IMR-90 (cell line): ENCODE measurements around the gene OR10AD1. TPM values are rescaled to one million over a fixed set of nuclear protein-coding genes. Genes with fewer than 3 reads are reported as not detected.

Experiments used
- ATAC-seq: fragments of 200-7000 bp; cut with Tn5 transposase; 2 replicates; pipeline ENCODE4 v1.9.1; 2020; ENCODE audit warnings: low read depth, mild to moderate bottlenecking, moderate library complexity
- BruUV-seq: library from RNA; stranded (reverse); fragments of 400-500 nt; replicated peaks from 2 replicates; lab custom pipeline; 2021; lab: Mats Ljungman, UMichigan
- CTCF ChIA-PET: fragments of 300-600 bp; formaldehyde crosslinking; extraction: SDS; loops from one replicate; lab custom pipeline; 2021; ENCODE audit warnings: antibody characterized with exemption; lab: Yijun Ruan, JAX
- POLR2A ChIA-PET: fragments of 300-600 bp; sonication (Branson Sonifier 250); formaldehyde crosslinking; loops from one replicate; lab custom pipeline; 2022; ENCODE audit warnings: antibody characterized with exemption; ENCODE audit not compliant: unreplicated experiment; lab: Charles Lee
- DNase-seq: peaks from one replicate; pipeline ENCODE4 v3.0.0; 2013
- H2AFZ ChIP-seq: replicated peaks from 2 replicates; pipeline ENCODE3; 2013; ENCODE audit warnings: low read length, mild to moderate bottlenecking; ENCODE audit not compliant: poor library complexity
- H2AK5ac ChIP-seq: 2 replicates; pipeline ENCODE4 v1.6.1; 2013; ENCODE audit warnings: low read depth, low read length, inconsistent platforms
- H2AK9ac ChIP-seq: replicated peaks from 2 replicates; pipeline ENCODE3; 2013; ENCODE audit warnings: mild to moderate bottlenecking, low read depth, low read length, moderate library complexity; ENCODE audit not compliant: poor library complexity
- H2BK120ac ChIP-seq: 2 replicates; pipeline ENCODE4 v1.6.1; 2013; ENCODE audit warnings: low read depth, low read length, inconsistent platforms
- H2BK15ac ChIP-seq: 3 replicates; pipeline ENCODE4 v1.6.1; 2013; ENCODE audit warnings: low read depth, low read length, inconsistent platforms
- H2BK20ac ChIP-seq: 2 replicates; pipeline ENCODE4 v1.6.1; 2013; ENCODE audit warnings: low read depth, mild to moderate bottlenecking, inconsistent platforms, low read length, moderate library complexity
- H2BK5ac ChIP-seq: 2 replicates; pipeline ENCODE4 v1.6.1; 2013; ENCODE audit warnings: mild to moderate bottlenecking, low read depth, low read length, inconsistent platforms; ENCODE audit not compliant: poor library complexity, severe bottlenecking
- H3K14ac ChIP-seq: replicated peaks from 2 replicates; pipeline ENCODE4 v1.6.1; 2013; ENCODE audit warnings: low read depth, low read length, inconsistent platforms
- H3K18ac ChIP-seq: 2 replicates; pipeline ENCODE4 v1.6.1; 2013; ENCODE audit warnings: low read depth, low read length, control low read depth
- H3K23ac ChIP-seq: 2 replicates; pipeline ENCODE4 v1.6.1; 2013; ENCODE audit warnings: low read depth, low read length, inconsistent platforms
- H3K27ac ChIP-seq: 2 replicates; pipeline ENCODE4 v1.5.1; 2013; ENCODE audit warnings: mild to moderate bottlenecking, control low read depth, low read length; ENCODE audit not compliant: insufficient read depth
- H3K27me3 ChIP-seq: 2 replicates; pipeline ENCODE4 v1.6.1; 2013; ENCODE audit warnings: low read length; ENCODE audit not compliant: control insufficient read depth, insufficient read depth
- H3K36me3 ChIP-seq: 2 replicates; pipeline ENCODE4 v1.6.1; 2013; ENCODE audit warnings: low read length, mixed read lengths; ENCODE audit not compliant: control insufficient read depth, insufficient read depth
- H3K4ac ChIP-seq: 2 replicates; pipeline ENCODE4 v1.6.1; 2013; ENCODE audit warnings: low read depth, low read length, inconsistent platforms
- H3K4me1 ChIP-seq: 2 replicates; pipeline ENCODE4 v1.6.1; 2013; ENCODE audit warnings: low read length, mixed read lengths; ENCODE audit not compliant: control insufficient read depth, insufficient read depth
- H3K4me2 ChIP-seq: 2 replicates; pipeline ENCODE4 v1.6.1; 2013; ENCODE audit warnings: low read depth, mild to moderate bottlenecking, control low read depth, low read length, moderate library complexity
- H3K4me3 ChIP-seq: 2 replicates; pipeline ENCODE4 v1.5.1; 2013; ENCODE audit warnings: low read depth, mild to moderate bottlenecking, control low read depth, low read length, moderate library complexity; ENCODE audit not compliant: insufficient read depth
- H3K56ac ChIP-seq: 2 replicates; pipeline ENCODE4 v1.6.1; 2013; ENCODE audit warnings: low read length, inconsistent platforms; ENCODE audit not compliant: insufficient read depth; ENCODE audit errors: extremely low read depth
- H3K79me1 ChIP-seq, 2 experiments: 2 replicates each; pipeline ENCODE4 v1.6.1; 2013; ENCODE audit warnings: low read length in 2 of 2, inconsistent platforms in 1 of 2, low read depth in 1 of 2
- H3K9ac ChIP-seq: 2 replicates; pipeline ENCODE4 v1.6.1; 2013; ENCODE audit warnings: low read depth, low read length, control low read depth
- H3K9me1 ChIP-seq: 2 replicates; pipeline ENCODE4 v1.6.1; 2013; ENCODE audit warnings: low read length, inconsistent platforms; ENCODE audit not compliant: insufficient read depth
- H3K9me3 ChIP-seq: 2 replicates; pipeline ENCODE4 v1.6.1; 2013; ENCODE audit warnings: low read length; ENCODE audit not compliant: control insufficient read depth, insufficient read depth
- H4K20me1 ChIP-seq: 2 replicates; pipeline ENCODE4 v1.6.1; 2013; ENCODE audit warnings: low read length, inconsistent platforms; ENCODE audit not compliant: insufficient read depth
- H4K5ac ChIP-seq: 2 replicates; pipeline ENCODE4 v1.6.1; 2013; ENCODE audit warnings: mild to moderate bottlenecking, low read depth, low read length, control low read depth
- H4K8ac ChIP-seq, 2 experiments: 2 replicates each; pipeline ENCODE4 v1.6.1; 2013; ENCODE audit warnings: low read depth in 2 of 2, low read length in 2 of 2, control low read depth in 1 of 2, inconsistent platforms in 1 of 2
- H4K91ac ChIP-seq: 2 replicates; pipeline ENCODE4 v1.6.1; 2013; ENCODE audit warnings: low read depth, low read length, inconsistent platforms; ENCODE audit not compliant: insufficient read depth
- BHLHE40 ChIP-seq: fragments of 150-350 bp; IDR thresholded peaks from 2 replicates; pipeline ENCODE4 v1.6.1; 2016; ENCODE audit warnings: mild to moderate bottlenecking, low read depth, low read length
- CEBPB ChIP-seq: IDR thresholded peaks from 2 replicates; pipeline ENCODE4 v1.6.1; 2012; ENCODE audit warnings: low read depth, low read length, improper control_type of control experiment
- CHD1 ChIP-seq: IDR thresholded peaks from 2 replicates; pipeline ENCODE4 v1.6.1; 2012; ENCODE audit warnings: low read depth, low read length, improper control_type of control experiment
- FOS ChIP-seq: fragments of 150-350 bp; IDR thresholded peaks from 2 replicates; pipeline ENCODE4 v1.6.1; 2016; ENCODE audit warnings: low read depth, low read length
- MAFK ChIP-seq: IDR thresholded peaks from 2 replicates; pipeline ENCODE4 v1.6.1; 2012; ENCODE audit warnings: low read depth, low read length, improper control_type of control experiment
- MAZ ChIP-seq: IDR thresholded peaks from 2 replicates; pipeline ENCODE4 v1.6.1; 2012; ENCODE audit warnings: low read depth, mild to moderate bottlenecking, low read length, improper control_type of control experiment, moderate library complexity, borderline replicate concordance
- MXI1 ChIP-seq: IDR thresholded peaks from 2 replicates; pipeline ENCODE4 v1.6.1; 2012; ENCODE audit warnings: low read depth, mild to moderate bottlenecking, low read length, moderate library complexity, borderline replicate concordance
- NFE2L2 ChIP-seq: fragments of 150-350 bp; IDR thresholded peaks from 2 replicates; pipeline ENCODE4 v1.6.1; 2016; ENCODE audit warnings: low read depth, mild to moderate bottlenecking, low read length
- POLR2A ChIP-seq: IDR thresholded peaks from 2 replicates; pipeline ENCODE4 v1.6.1; 2012; ENCODE audit warnings: mild to moderate bottlenecking, low read depth, low read length
- RAD21 ChIP-seq: IDR thresholded peaks from 2 replicates; pipeline ENCODE4 v1.6.1; 2012; ENCODE audit warnings: low read length, improper control_type of control experiment
- RCOR1 ChIP-seq: IDR thresholded peaks from 2 replicates; pipeline ENCODE4 v1.6.1; 2012; ENCODE audit warnings: mild to moderate bottlenecking, low read length, improper control_type of control experiment; ENCODE audit not compliant: insufficient replicate concordance
- RFX5 ChIP-seq: IDR thresholded peaks from 2 replicates; pipeline ENCODE4 v1.8.0; 2012; ENCODE audit warnings: low read depth, mild to moderate bottlenecking, low read length, moderate library complexity
- SMC3 ChIP-seq: fragments of 150-350 bp; IDR thresholded peaks from 2 replicates; pipeline ENCODE4 v1.6.1; 2016; ENCODE audit warnings: low read depth, mild to moderate bottlenecking, antibody characterized with exemption, low read length, moderate library complexity
- WGBS, 2 experiments: methylation state at CpG; one replicate each; pipeline versions ENCODE4 v1.1.5 to v1.1.7; 2013; ENCODE audit warnings: missing lambda C conversion rate in 2 of 2; ENCODE audit not compliant: insufficient read length in 1 of 2; ENCODE audit errors: extremely low coverage in 2 of 2; 5-methylcytosine and 5-hydroxymethylcytosine counted together
- dilution Hi-C: fragments of 300-500 bp; cut with HindIII; formaldehyde crosslinking; loops from one replicate; pipeline ENCODE4 v1.14.3; 2018; ENCODE audit warnings: low sequenced_read_pairs; ENCODE audit not compliant: unreplicated experiment
- in situ Hi-C: fragments of 300-500 bp; cut with MboI; formaldehyde crosslinking; loops from 3 replicates; pipeline ENCODE4 v1.14.3; 2019; ENCODE audit warnings: low sequenced_read_pairs, inconsistent platforms, mixed read lengths
- intact Hi-C: fragments of 100-400 bp; cut with micrococcal nuclease; formaldehyde crosslinking; loops from 2 replicates; pipeline ENCODE4 v1.10.0; 2022
- polyA plus RNA-seq, 3 experiments: library from polyadenylated mRNA; depleted of rRNA; stranded (reverse); fragments of >200 nt; gene quantifications; 2 replicates each; pipeline ENCODE4 v1.2.3, GENCODE V29; 2012; ENCODE audit warnings: low replicate concordance in 1 of 3
- total RNA-seq: library from RNA; depleted of rRNA; stranded (reverse); fragments of >200 nt; gene quantifications from 2 replicates; pipeline ENCODE4 v1.2.3, GENCODE V29; 2012
- TF ChIP-seq, protein P1 (sequence below): fragments of 150-350 bp; IDR thresholded peaks from 2 replicates; pipeline ENCODE4 v1.6.1; 2016; ENCODE audit warnings: low read depth, mild to moderate bottlenecking, low read length, moderate library complexity, borderline replicate concordance
- TF ChIP-seq, protein P2 (sequence below): conservative IDR thresholded peaks from 2 replicates; pipeline ENCODE4 v1.5.1; 2012; ENCODE audit warnings: mild to moderate bottlenecking, low read depth, low read length, improper control_type of control experiment
- TF ChIP-seq, protein P3 (sequence below): fragments of 150-350 bp; IDR thresholded peaks from 2 replicates; pipeline ENCODE4 v1.6.1; 2017; ENCODE audit warnings: mild to moderate bottlenecking, antibody characterized with exemption, low read length, low read depth

OR10AD1 gene
- total and polyA plus RNA-seq, 2 of the 4 experiments (the other 2 are of a cell fraction) = not detected

DNA sequence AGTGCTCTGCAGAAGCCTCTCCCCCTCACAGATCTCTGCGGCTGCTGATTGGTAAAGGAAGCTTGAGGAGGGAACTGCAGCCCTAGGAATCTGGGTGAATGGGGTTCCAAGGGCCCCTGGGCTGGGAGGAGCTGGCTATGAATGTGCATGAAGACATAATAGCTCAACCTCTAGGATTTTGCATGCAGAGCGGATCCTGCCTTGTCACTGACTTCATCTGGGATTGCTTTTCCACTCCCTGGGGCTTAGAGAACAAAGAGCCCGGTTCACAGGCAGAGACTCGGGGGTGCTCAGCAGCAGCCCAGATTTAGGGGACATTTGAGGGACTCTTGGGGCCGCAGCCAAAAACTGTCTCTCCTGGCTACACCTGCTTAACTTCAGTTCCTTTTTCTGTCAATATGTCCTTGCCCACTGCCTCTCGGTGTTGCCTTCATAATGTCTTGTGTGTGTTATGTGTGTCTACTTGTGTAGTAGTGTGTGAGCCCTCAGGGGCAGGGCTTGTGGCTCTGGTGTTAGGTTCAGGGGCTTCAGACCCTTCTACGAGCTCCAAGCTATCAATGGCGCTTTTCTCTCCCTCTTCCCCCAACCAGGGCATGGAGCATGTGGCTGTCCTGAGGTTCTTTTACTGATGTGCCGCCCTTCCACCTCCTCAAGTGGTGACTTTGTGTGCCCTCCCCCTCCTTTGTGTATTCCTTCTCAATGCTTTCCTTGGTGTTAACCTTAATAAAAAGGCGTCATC lies 17.7 kb downstream of the OR10AD1 start:
- Histone ChIP-seq H3K9me3 (no peaks in the 10 kb centered on the region), H2BK120ac (no peak overlapping the region), H4K20me1 (no peaks in the 10 kb centered on the region), H3K4me1 (peaks cover 3% of the 10 kb centered on the region; the same call in 1 of the 2 replicates), H3K4me2 (no peak overlapping the region), H3K4me3 (no peak overlapping the region), H2AFZ (no peak overlapping the region), H3K27ac (no peak overlapping the region), H2AK9ac (no peak overlapping the region), H3K9me1 (no peaks in the 10 kb centered on the region; the same call in 1 of the 2 replicates), H4K8ac (no peak overlapping the region), H3K27me3 (peaks cover 47% of the 10 kb centered on the region), H3K9ac (no peak overlapping the region), H3K36me3 (no peaks in the 10 kb centered on the region), H3K23ac (no peak overlapping the region), H2BK15ac (no peak overlapping the region), H3K79me1 (no peaks in the 10 kb centered on the region), H3K56ac (no peak overlapping the region), H2BK5ac (no peak overlapping the region), H3K18ac (no peak overlapping the region), H3K4ac (no peak overlapping the region), H4K5ac (no peak overlapping the region), H4K91ac (no peak overlapping the region), H2BK20ac (no peak overlapping the region), H2AK5ac (no peak overlapping the region), H3K14ac (no peak overlapping the region)
- dilution Hi-C loops (no loop called here), in situ Hi-C loops (no loop called here), intact Hi-C loops (no loop called here)
- WGBS, 2 experiments = 20% methylated on average over 1 of the region's 10 CpGs; no CpG with 5 or more reads in 1 of the 2 experiments
- DNase-seq (no peak), ATAC-seq (no peak)
- BruUV-seq = no TSS peak
- ChIA-PET CTCF (no interaction called here), POLR2A (no interaction called here)
- TF ChIP-seq SMC3 = no peak
- TF ChIP-seq POLR2A = no peak
- no peak for TF ChIP-seq CHD1
- TF ChIP-seq, protein P1, sequence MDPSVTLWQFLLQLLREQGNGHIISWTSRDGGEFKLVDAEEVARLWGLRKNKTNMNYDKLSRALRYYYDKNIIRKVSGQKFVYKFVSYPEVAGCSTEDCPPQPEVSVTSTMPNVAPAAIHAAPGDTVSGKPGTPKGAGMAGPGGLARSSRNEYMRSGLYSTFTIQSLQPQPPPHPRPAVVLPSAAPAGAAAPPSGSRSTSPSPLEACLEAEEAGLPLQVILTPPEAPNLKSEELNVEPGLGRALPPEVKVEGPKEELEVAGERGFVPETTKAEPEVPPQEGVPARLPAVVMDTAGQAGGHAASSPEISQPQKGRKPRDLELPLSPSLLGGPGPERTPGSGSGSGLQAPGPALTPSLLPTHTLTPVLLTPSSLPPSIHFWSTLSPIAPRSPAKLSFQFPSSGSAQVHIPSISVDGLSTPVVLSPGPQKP = no peak
- TF ChIP-seq NFE2L2 = no peak
- TF ChIP-seq MXI1 = no peak
- TF ChIP-seq RFX5 = no peak
- TF ChIP-seq, protein P2, sequence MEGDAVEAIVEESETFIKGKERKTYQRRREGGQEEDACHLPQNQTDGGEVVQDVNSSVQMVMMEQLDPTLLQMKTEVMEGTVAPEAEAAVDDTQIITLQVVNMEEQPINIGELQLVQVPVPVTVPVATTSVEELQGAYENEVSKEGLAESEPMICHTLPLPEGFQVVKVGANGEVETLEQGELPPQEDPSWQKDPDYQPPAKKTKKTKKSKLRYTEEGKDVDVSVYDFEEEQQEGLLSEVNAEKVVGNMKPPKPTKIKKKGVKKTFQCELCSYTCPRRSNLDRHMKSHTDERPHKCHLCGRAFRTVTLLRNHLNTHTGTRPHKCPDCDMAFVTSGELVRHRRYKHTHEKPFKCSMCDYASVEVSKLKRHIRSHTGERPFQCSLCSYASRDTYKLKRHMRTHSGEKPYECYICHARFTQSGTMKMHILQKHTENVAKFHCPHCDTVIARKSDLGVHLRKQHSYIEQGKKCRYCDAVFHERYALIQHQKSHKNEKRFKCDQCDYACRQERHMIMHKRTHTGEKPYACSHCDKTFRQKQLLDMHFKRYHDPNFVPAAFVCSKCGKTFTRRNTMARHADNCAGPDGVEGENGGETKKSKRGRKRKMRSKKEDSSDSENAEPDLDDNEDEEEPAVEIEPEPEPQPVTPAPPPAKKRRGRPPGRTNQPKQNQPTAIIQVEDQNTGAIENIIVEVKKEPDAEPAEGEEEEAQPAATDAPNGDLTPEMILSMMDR = no peak
- TF ChIP-seq RCOR1 = no peak
- no peak for TF ChIP-seq MAZ
- no peak for TF ChIP-seq BHLHE40
- TF ChIP-seq, protein P3, sequence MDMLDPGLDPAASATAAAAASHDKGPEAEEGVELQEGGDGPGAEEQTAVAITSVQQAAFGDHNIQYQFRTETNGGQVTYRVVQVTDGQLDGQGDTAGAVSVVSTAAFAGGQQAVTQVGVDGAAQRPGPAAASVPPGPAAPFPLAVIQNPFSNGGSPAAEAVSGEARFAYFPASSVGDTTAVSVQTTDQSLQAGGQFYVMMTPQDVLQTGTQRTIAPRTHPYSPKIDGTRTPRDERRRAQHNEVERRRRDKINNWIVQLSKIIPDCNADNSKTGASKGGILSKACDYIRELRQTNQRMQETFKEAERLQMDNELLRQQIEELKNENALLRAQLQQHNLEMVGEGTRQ = no peak
- no peak for TF ChIP-seq CEBPB
- TF ChIP-seq RAD21 = no peak
- no peak for TF ChIP-seq FOS
- TF ChIP-seq MAFK = no peak
